Neural cell (in vitro differentiated cells): ENCODE results near the gene LAPTM5. TPM values are rescaled to one million over a fixed set of nuclear protein-coding genes. Genes with fewer than 3 reads are reported as not detected.

ENCODE experiments used
- H2AFZ ChIP-seq: fragments of 200-600, 300-800 bp; sonication (generic), shearing (Covaris generic); 2 replicates; pipeline ENCODE4 v1.6.0; 2014; ENCODE audit warnings: low read depth, mild to moderate bottlenecking, antibody characterized with exemption, low read length, moderate library complexity
- H3F3A ChIP-seq: fragments of 200-600 bp; shearing (Covaris generic); 2 replicates; pipeline ENCODE4 v1.6.1; 2016; ENCODE audit warnings: mild to moderate bottlenecking, moderate library complexity, mixed read lengths, antibody characterized with exemption, low read length; ENCODE audit not compliant: insufficient read depth, poor library complexity, severe bottlenecking
- H3K27ac ChIP-seq: fragments of 200-600, 300-800 bp; sonication (generic), shearing (Covaris generic); 2 replicates; pipeline ENCODE4 v1.5.1; 2014; ENCODE audit warnings: mild to moderate bottlenecking, low read length, moderate library complexity
- H3K27me3 ChIP-seq: fragments of 300-800, 200-600 bp; sonication (generic), shearing (Covaris generic); 2 replicates; pipeline ENCODE4 v1.6.0; 2014; ENCODE audit warnings: mild to moderate bottlenecking, low read depth, low read length, moderate library complexity; ENCODE audit not compliant: insufficient read depth
- H3K36me3 ChIP-seq: fragments of 300-800, 200-600 bp; sonication (generic), shearing (Covaris generic); 2 replicates; pipeline ENCODE4 v1.5.1; 2014; ENCODE audit warnings: mild to moderate bottlenecking, antibody characterized with exemption, low read length, moderate library complexity; ENCODE audit not compliant: insufficient read depth
- H3K4me2 ChIP-seq: fragments of 300-800, 200-600 bp; sonication (generic), shearing (Covaris generic); 2 replicates; pipeline ENCODE4 v1.6.0; 2014; ENCODE audit warnings: mild to moderate bottlenecking, low read length
- H3K4me3 ChIP-seq: fragments of 300-800, 200-600 bp; sonication (generic), shearing (Covaris generic); 2 replicates; pipeline ENCODE4 v1.5.1; 2014; ENCODE audit warnings: mild to moderate bottlenecking, low read length, moderate library complexity
- H3K79me2 ChIP-seq: fragments of 200-600 bp; shearing (Covaris generic); replicated peaks from 2 replicates; pipeline ENCODE4 v1.6.0; 2014; ENCODE audit warnings: mild to moderate bottlenecking, low read length, moderate library complexity; ENCODE audit not compliant: insufficient read depth
- H3K9ac ChIP-seq: fragments of 300-800, 200-600 bp; sonication (generic), shearing (Covaris generic); 2 replicates; pipeline ENCODE4 v1.6.1; 2016; ENCODE audit warnings: mild to moderate bottlenecking, low read length, mixed read lengths
- H3K9me2 ChIP-seq: fragments of 200-600 bp; shearing (Covaris generic); 2 replicates; pipeline ENCODE4 v1.6.1; 2016; ENCODE audit warnings: mild to moderate bottlenecking, low read length, mixed read lengths; ENCODE audit not compliant: insufficient read depth
- H3K9me3 ChIP-seq: fragments of 200-600, 300-800 bp; sonication (generic), shearing (Covaris generic); 2 replicates; pipeline ENCODE4 v1.6.1; 2016; ENCODE audit warnings: mild to moderate bottlenecking, mixed run types, low read length, moderate library complexity, mixed read lengths
- H4K20me1 ChIP-seq: fragments of 200-600 bp; shearing (Covaris generic); 2 replicates; pipeline ENCODE4 v1.6.1; 2016; ENCODE audit warnings: mild to moderate bottlenecking, mixed run types; ENCODE audit not compliant: insufficient read depth
- CTCF ChIP-seq: fragments of 450-650 bp; IDR thresholded peaks from 2 replicates; pipeline ENCODE4 v1.5.1; 2014; ENCODE audit warnings: antibody characterized with exemption, mild to moderate bottlenecking, moderate library complexity; ENCODE audit not compliant: poor library complexity, severe bottlenecking
- EZH2 ChIP-seq: fragments of 200-600, 300-800 bp; shearing (Covaris generic), sonication (generic); IDR thresholded peaks from 2 replicates; pipeline ENCODE4 v1.6.1; 2014; ENCODE audit warnings: antibody characterized with exemption, low read length, borderline replicate concordance, mild to moderate bottlenecking; ENCODE audit not compliant: insufficient read depth, poor library complexity, severe bottlenecking
- MXI1 ChIP-seq: fragments of 450-650 bp; conservative IDR thresholded peaks from 2 replicates; pipeline ENCODE4 v1.6.1; 2014; ENCODE audit warnings: antibody characterized with exemption, mild to moderate bottlenecking; ENCODE audit not compliant: poor library complexity, severe bottlenecking
- REST ChIP-seq: IDR thresholded peaks from 2 replicates; pipeline ENCODE4 v1.6.1; 2012; ENCODE audit warnings: borderline replicate concordance
- SMC3 ChIP-seq: fragments of 450-650 bp; conservative IDR thresholded peaks from 2 replicates; pipeline ENCODE4 v1.6.1; 2014; ENCODE audit warnings: antibody characterized with exemption, mild to moderate bottlenecking, moderate library complexity; ENCODE audit not compliant: poor library complexity
- TAF1 ChIP-seq: IDR thresholded peaks from 2 replicates; pipeline ENCODE4 v1.6.1; 2012; ENCODE audit warnings: low read depth
- polyA plus RNA-seq: library from polyadenylated mRNA; depleted of rRNA; stranded (reverse); fragments of >200 nt; gene quantifications from 2 replicates; pipeline ENCODE4 v1.2.3, GENCODE V29; 2014

Gene LAPTM5
- polyA plus RNA-seq, 1 donor from 2014 or later = 0.12 TPM

GRCh38 chr1:30745834-30746208 is 11.8 kb downstream of the LAPTM5 start:
- Histone ChIP-seq H2AFZ (no peak overlapping the region), H3F3A (no peaks in the 10 kb centered on the region), H3K9ac (no peak overlapping the region), H3K9me3 (no peaks in the 10 kb centered on the region), H3K36me3 (no peaks in the 10 kb centered on the region), H3K4me3 (no peak overlapping the region), H3K4me2 (no peak overlapping the region), H3K9me2 (no peaks in the 10 kb centered on the region), H4K20me1 (no peaks in the 10 kb centered on the region), H3K79me2 (no peaks in the 10 kb centered on the region), H3K27ac (no peak overlapping the region), H3K27me3 (no peaks in the 10 kb centered on the region)
- TF ChIP-seq TAF1 (no peak), CTCF (no peak), EZH2 (no peak), MXI1 (no peak), REST (no peak), SMC3 (no peak)

- Histone ChIP-seq H3K79me2 (no peaks in the 10 kb centered on the region), H3F3A (no peaks in the 10 kb centered on the region), H3K36me3 (no peaks in the 10 kb centered on the region), H3K9ac (no peak overlapping the region), H4K20me1 (no peaks in the 10 kb centered on the region), H2AFZ (no peak overlapping the region), H3K27me3 (no peaks in the 10 kb centered on the region), H3K9me3 (no peaks in the 10 kb centered on the region), H3K9me2 (no peaks in the 10 kb centered on the region), H3K4me3 (no peak overlapping the region), H3K27ac (no peak overlapping the region), H3K4me2 (no peak overlapping the region)
- TF ChIP-seq EZH2 = no peak
- TF ChIP-seq MXI1 = no peak
- no peak for TF ChIP-seq CTCF
- TF ChIP-seq SMC3 = no peak
These were observed 12.3 kb downstream of the LAPTM5 start for GRCh38 chr1:30745156-30745833.
